ENCODE results near the gene KCNQ5.

DNA sequence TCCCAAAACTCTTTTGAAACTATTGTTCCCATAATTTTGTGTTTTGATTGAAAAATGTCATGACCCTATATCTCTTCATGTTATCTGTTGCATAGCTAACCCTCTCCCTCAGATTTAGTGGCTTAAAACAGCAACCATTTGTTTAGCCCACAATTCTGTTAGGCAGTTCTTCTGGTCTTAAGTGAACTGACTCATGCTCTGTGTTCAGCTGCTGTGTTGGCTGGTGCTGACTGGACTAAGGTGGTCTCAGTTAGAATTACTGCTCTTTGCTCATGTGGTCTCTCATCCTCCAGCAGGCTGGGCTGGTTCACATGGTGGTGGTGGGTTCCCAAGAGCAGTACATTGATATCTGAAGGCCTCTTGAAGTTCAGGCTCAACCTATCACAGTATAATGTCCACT is 522.7 kb downstream of the KCNQ5 start:
- TF ChIP-seq, protein P1, sequence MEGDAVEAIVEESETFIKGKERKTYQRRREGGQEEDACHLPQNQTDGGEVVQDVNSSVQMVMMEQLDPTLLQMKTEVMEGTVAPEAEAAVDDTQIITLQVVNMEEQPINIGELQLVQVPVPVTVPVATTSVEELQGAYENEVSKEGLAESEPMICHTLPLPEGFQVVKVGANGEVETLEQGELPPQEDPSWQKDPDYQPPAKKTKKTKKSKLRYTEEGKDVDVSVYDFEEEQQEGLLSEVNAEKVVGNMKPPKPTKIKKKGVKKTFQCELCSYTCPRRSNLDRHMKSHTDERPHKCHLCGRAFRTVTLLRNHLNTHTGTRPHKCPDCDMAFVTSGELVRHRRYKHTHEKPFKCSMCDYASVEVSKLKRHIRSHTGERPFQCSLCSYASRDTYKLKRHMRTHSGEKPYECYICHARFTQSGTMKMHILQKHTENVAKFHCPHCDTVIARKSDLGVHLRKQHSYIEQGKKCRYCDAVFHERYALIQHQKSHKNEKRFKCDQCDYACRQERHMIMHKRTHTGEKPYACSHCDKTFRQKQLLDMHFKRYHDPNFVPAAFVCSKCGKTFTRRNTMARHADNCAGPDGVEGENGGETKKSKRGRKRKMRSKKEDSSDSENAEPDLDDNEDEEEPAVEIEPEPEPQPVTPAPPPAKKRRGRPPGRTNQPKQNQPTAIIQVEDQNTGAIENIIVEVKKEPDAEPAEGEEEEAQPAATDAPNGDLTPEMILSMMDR (IDR thresholded peaks at IDR 0.05), result no peak
- TF ChIP-seq POLR2A (IDR thresholded peaks at IDR 0.05), result no peak
